HL-60 (cell line): ENCODE data around the gene BBS2.

Experiments used
- POLR2AphosphoS5 ChIP-seq: IDR thresholded peaks from 2 replicates; pipeline ENCODE4 v1.6.1; 2012; ENCODE audit warnings: low read depth
- SPI1 ChIP-seq: IDR thresholded peaks from 2 replicates; pipeline ENCODE4 v1.6.1; 2012; ENCODE audit warnings: low read depth, mild to moderate bottlenecking, borderline replicate concordance
- TF ChIP-seq, protein P1 (sequence below): IDR thresholded peaks from one replicate; pipeline ENCODE4 v1.5.1; 2011; ENCODE audit warnings: low read length, control low read depth, inconsistent platforms; ENCODE audit not compliant: insufficient read depth

DNA sequence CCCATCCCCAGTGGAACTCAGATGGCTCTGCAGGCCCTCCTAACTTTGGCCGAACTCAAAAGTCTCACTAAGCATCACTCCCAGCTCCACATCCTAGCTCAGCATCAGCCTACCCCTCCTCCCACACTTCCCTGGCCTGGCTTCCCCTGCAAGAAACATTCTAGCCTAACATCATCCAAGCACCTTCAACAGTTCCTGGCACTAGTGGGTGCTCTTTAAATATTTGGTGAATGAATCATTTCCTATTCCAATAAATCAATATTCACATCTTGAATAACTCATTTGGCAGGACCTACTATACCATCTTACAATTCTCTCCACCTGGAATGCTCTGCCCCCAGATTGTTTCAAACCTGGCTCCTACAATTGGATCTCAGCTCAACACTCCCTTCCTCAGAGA, 11.0 kb upstream of the BBS2 start:
- TF ChIP-seq, protein P1, sequence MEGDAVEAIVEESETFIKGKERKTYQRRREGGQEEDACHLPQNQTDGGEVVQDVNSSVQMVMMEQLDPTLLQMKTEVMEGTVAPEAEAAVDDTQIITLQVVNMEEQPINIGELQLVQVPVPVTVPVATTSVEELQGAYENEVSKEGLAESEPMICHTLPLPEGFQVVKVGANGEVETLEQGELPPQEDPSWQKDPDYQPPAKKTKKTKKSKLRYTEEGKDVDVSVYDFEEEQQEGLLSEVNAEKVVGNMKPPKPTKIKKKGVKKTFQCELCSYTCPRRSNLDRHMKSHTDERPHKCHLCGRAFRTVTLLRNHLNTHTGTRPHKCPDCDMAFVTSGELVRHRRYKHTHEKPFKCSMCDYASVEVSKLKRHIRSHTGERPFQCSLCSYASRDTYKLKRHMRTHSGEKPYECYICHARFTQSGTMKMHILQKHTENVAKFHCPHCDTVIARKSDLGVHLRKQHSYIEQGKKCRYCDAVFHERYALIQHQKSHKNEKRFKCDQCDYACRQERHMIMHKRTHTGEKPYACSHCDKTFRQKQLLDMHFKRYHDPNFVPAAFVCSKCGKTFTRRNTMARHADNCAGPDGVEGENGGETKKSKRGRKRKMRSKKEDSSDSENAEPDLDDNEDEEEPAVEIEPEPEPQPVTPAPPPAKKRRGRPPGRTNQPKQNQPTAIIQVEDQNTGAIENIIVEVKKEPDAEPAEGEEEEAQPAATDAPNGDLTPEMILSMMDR, result no peak
- TF ChIP-seq SPI1 (no peak), POLR2AphosphoS5 (no peak)
